Kidney capillary endothelial cell (primary cell): ENCODE data around the gene ZBTB42.

ENCODE experiments used
- DNase-seq: peaks from one replicate; pipeline ENCODE4 v3.0.0-alpha.2; 2018; ENCODE audit warnings: low spot score

The ZBTB42 gene

DNA sequence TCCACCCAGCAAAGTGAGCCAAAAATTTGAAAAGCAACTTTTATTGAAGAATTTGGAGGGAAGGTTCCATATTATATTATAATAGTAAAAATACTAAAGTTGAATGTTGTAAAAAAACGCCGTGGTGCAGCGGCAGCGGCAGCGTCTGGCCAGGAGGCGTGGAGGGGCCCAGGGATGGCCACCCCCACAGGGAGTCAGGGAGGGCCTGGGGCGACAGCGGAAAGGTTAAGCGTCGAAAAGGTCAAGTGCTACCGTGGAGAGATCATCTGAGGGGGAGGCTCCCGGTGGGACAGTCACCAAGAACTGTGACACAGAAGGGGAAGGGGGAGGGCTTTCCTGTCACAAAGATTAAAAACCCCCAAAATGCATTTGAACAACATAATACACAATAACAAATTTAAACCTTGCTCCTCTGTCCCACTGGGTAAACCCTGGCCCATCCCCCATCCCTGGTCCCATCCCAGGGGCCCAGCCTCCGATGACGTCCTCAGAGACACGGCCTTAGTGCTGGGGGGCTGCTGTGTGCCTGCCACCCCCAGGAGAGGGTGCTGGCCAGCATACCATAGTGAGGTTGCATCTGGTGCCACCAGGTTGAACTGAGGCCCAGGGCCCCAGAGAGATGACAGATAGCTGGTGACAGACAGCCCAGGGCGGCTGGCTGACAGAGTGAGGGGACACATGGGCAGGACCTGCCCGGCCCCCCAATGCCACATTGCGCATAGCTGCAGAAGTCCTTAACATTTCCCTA lies 31.4 kb upstream of the ZBTB42 start:
- no peak for DNase-seq

DNA sequence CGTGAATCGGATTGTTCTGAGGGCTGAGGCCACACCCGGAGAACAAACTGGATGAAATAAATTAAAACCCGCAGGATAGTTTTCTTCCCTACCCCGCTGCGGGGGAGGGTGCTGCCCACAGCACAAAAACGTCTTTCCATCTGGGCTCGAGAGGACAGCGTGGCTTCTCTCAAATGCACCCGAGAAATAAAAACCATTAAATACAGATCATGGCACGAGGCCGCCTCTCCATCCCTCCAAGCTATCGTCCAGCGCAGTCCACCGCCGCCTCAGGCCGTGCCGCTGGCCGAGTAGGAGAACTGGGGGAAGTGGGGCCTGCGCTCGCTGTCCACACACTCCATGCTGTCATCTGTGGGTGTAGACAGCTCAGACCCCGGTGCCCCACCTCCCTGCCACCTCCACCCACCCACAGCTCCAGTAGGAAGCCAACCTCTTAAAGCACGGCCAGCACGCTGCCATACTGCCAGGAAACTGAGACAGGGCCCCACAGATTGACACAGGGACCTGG lies 30.8 kb upstream of the ZBTB42 start:
- DNase-seq, result no peak

DNA sequence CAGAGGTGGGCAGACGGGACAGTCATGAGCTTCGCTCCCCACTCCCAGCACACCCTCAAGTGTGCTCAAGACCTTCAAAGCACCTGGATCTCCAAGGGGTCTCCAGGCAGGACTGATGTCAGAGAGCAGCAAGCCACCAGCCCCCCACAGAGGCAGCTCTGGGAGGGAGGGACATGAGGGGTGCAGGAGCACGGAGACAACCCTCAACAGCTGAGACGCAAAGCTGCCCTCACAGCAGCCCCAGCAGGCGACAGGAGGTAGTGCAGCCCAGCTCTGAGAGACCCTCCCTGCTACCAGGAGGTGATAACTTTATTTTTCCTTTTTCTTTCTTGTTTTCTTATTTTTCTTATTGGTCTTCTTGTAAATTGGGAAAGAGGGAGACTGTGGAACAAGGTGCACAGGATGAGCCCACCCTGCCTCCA lies 30.0 kb upstream of the ZBTB42 start:
- no peak for DNase-seq

DNA sequence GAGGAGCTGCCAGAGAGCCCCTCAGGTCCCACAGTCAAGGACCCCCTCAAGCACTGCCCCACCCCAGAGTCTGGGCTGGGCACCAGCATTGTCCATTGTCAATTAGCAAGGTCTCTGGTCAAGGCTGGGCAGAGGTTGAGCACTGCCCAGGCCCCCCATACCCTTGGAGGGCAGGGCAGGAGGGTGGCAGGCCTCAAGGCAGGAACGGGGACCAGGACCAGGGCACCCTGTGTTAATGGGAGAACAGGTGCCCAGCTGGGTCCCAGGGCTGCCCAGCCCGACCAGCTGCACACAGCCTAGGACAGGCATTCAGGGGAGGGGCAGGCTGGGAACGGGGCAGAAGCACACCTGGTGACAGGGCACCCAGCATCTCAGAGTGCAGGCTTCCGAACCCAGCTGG lies 29.5 kb upstream of the ZBTB42 start:
- no peak for DNase-seq

DNA sequence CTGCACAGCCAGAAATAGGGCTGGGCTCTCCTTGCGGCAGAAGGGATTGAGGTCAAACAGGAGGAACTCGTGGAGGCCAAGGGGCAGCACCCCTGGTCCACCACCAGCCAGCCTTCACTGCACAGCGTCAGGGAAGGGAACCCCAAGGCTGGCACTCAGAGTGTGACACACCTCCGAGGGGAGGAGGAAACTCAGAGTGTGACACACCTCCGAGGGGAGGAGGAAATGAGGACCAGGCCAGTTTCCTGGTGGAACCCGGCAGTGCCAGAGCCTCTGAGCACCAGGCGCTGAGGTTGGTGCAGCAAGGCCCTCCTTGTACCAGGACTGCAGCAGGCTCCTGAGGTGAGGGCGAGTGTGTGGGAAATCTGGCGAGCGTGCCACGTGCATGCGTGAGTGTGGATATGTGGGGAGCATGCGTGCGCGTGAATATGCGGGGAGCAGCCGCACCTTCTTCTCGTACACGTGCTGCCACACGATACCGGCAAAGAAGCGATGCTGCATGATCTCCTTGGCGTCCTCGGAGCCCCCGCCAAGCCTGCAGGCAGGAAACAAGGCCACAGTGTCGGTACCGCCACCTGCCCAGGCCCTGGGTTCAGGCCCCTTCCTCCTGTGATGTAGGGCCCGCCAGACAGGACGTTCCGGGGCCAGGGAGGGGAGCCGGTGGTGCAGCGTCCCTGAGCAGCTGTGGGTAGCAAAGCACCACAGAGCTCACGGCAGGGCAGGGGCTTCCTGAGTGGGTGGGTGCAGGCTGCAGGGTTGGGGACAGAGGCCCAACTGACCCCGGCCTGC lies 28.8 kb upstream of the ZBTB42 start:
- no peak for DNase-seq

DNA sequence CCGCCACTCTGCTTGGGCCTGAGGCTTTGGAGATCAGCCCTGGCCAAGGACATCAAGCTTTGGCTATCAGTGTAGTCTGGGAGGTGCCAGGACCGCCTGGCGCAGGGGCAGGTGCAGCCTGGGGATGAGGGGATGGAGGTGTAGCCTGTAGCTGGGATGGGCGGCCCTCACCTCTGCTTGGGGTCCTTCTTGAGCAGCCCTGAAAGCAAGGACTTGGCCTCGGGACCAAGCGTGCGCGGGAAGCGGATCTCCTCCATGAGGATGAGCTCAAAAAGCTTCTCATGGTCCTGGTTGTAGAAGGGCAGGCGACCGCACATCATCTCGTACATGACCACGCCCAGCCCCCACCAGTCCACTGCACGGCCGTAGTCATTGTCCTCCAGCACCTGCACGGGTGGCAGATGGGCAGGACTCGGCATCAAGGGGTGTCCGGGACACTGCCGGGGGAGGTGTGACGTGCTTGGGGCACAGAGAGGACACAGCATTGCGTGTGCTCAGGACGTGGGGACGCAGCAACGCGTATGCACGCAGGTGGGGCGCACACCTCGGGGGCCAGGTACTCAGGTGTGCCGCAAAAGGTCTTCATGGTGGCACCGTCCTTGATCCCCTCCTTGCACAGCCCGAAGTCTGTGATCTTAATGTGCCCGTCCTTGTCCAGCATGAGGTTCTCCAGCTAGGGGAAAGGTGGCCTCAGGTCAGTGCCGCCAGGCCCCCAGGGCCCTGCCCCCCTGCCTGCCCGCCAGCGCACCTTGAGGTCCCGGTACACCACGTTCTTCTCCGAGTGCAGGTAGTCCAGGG lies 28.0 kb upstream of the ZBTB42 start:
- DNase-seq, result no peak

DNA sequence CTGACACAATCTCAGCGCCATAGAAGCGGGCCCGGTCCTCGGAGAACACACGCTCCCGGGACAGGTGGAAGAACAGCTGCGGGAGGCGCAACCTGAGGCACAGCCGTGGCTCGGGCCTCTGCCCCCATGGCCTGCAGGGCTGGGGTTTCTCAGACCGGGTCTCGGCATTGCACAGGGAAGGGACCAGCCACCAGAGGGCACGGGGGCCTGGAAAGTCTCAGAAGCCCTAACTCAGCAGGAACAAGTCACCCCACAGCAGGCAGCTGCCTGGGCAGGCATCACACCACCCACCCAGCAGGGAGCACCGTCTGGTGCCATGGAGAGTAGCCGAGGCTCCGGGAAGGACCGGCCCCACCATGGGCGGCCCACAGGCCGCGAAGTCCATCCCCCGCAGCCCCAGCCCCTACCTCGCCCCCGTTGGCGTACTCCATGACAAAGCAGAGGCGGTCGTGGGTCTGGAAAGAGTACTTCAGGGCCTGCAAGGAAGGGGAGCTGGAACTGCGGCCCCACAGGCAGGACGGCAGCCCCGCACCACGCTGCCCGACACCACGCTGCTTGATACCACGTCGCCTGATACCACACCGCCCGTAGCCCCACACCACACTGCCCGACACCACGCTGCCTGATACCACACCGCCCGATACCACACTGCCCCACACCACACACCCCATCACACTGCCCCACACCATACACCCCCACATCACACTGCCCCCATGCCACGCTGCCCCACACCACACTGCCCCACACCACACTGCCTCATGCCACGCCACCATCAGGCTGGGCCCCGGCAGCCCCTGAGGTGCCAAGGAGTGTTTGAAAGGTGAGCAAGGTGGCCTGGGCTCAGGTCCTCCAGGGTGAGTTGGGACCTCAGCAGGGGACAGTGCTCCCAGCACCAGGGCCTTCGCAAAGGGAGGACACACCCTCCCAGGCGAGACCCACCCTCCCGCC lies 27.1 kb upstream of the ZBTB42 start:
- no peak for DNase-seq

DNA sequence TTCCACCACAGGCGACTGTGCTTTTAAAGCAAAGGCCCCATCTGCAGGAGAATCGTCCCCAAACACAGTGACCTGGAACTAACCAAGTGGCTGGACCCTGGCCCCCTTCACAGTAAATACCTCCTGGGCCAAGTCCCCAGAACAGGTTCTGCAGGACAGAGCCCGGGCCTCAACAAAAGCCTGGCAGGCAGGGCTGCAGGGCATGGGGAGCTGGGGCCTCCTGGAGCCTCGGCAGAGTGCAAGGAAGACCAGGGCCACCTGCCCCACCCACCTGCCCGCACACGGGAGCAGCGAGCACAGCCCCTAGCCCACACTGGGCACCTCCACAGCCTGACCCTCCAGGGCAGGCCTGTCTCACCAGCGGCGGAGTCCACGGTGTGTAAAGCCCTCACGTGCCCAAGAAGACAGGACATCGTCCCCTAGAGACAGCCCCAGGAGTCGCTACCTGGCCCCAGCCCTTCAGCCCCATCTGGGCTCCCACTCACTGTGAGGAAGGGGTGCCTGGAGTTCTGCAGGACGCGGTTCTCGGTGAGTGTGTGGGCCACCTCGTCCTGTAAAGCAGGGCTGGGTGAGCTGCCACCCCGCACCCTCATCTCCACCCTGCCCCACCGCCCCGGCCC lies 26.3 kb upstream of the ZBTB42 start:
- no peak for DNase-seq

DNA sequence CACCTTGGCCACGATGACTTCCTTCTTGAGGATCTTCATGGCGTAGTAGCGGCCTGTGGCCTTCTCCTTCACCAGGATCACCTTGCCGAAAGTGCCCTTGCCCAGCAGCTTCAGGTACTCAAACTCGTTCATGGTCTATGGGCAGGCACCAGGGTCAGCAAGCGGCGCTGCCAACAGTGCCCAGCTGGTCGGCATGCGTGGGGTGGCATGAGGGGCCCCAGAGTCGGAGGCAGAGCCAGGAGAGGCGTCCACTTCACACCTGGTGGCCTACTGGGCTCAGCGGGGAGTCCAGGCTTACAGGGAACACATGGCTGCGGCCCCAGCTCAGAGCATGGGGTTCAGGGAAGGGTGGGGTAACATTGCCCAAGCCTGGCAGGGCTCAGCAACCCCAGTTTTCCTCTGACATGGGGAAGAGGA lies 25.8 kb upstream of the ZBTB42 start:
- no peak for DNase-seq

DNA sequence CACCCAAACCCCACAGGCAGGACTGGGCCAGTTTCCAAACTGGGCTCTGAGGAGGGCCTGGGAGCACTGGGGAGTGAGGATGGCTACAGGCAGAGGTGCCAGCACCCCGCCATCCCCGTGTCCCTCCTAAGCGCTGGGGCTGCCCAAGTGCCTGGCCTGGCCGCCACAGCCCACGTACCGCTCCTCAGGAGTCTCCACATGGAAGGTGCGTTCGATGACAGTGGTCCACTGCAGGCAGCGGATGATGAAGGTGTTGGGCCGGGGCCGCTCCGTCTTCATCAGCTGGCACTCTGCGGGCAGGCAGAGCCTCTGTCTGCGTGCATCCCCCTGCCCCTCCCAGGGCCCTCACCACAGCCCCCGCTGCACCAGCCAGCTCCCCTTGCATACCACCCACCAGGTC lies 24.4 kb upstream of the ZBTB42 start:
- no peak for DNase-seq

DNA sequence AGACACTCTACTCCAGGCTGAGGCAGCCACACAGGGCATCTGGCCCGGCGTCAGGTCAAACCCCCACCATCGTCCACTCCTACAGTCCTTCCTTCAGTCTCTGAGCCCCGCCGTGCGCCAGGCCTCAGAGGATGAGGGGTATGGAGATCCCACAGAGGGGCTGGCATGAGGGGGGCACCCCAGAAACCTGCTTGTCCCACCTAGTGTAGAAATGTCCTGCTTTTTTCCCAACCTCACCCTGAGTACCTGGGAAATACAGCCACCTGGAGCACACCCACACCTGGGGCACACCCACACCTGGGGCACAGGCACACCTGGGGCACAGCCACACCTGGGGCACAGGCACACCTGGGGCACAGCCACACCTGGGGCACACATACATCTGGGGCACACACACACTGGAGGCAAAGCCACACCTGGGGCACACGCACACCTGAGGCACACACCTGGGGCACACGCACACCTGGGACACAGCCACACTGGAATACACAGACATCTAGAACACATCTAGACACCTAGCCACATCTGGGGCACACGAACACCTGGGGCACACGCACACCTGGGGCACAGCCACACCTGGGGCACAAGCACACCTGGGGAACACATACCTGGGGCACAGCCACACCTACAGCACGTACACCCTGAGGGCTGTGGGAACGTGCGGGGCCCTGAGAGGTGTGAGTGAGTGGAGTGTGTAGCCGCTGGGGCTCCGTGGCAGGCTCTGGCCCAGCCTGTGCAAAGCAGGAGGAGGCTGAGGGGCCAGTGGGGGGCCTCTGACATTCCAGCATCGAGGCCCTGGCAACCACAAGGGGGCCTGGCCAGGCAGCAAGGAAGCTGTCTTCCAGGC lies 23.7 kb upstream of the ZBTB42 start:
- no peak for DNase-seq

DNA sequence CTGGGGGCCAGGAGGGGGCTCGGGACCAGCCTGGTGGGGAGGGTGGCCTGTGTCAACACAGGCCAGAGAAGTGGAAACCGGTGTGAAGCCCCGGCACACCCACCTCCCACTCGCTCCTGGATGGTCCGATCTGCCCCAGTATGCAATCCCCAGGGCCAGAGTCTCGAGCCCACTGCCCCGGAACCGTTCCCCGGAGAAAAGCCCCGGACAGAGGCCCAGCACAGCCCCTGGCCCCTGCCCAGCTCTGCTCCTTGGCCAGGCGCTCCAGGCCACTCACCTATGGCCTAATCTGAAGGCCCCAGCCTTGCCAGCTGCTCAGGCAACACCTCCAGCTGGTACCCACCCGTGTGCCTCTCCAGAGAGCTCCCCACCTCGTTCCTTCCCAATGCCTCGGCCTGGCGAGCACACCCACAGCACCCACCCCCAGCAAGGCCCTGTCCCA lies 23.1 kb upstream of the ZBTB42 start:
- no peak for DNase-seq

DNA sequence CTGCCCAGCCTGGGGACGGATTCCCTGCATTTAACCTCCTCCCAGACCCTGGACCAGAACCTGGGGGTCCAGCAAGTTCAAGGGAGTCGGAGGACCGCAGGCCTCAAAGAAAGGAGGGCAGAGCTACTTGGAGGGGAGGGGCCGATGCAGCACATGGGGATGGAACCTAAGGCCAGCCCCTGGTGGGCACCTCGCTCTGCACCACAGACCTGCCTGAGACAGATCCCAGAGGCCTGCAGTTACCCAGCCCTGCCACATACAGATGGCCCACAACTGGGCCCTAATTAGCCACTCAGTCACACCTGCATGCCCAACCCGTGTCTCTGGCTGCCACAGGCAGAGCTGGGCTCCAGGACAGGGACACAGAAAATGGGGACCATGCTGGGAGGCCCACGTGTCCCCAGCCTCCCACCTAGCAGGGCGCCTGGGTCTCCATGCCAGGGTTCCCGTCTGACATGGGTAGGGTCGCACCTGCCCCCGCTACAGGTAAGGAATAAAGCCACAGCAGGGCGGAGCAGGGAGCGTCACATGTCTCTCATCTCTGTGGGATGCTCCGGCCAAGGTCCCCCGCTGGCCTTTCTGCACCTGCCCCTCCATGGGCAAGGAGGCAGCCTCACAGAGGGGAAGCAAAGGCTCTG lies 22.1 kb upstream of the ZBTB42 start:
- DNase-seq, result no peak

DNA sequence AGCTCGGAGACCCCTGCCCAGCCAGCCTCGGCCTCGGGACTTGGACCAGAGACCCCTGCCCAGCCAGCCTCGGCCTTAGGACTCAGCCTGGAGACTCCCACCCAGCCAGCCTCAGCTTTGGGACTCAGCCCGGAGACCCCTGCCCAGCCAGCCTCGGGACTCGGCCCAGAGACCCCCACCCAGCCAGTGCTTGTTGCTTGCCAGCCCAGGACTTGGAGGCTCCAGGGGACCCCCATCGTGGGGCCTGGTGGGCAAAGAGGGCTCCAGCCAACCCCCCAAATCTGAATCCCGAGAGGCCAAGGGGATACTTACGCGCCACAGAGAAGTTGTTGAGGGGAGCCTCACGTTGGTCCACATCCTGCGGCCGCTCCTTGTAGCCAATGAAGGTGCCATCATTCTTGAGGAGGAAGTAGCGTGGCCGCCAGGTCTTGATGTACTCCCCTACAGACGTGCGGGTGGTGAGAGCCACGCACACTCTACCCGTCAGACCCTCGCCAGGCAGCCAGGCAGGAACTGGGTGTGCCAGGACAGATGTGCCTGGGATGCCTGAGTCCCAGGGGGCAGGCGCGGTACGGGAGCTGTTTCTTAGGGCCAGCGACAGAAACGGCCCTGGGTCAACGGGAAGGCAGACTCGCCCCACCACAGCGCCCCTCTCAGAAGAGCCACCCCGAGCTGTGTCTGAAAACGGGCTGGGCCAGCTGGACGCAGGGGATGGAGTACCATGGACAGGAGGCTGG lies 21.0 kb upstream of the ZBTB42 start:
- no peak for DNase-seq

DNA sequence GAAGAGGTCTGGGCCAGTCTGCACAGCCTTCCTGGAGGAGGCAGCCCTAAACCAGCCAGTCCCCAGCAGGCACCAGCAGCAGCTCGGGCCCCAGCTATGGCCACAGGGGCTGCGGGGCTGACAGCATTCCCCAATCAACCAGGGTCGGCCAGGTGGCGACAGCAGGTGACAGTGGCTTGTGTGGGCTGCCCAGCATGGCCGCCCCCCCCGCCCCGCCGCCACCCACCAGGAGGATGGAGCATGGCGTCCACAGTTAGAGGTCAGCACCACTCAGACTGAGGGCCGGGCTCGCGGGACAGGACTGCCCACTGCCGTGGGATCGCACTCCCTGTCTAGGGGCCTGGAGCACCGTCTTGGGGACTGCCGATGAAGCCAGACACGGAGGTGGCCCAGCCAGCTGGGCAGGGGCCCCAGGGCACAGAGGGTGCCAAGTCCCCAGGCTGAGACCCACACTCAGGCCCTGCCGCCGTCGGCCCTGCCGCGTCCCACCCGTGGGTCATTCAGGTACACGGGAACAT lies 20.3 kb upstream of the ZBTB42 start:
- DNase-seq, result no peak

DNA sequence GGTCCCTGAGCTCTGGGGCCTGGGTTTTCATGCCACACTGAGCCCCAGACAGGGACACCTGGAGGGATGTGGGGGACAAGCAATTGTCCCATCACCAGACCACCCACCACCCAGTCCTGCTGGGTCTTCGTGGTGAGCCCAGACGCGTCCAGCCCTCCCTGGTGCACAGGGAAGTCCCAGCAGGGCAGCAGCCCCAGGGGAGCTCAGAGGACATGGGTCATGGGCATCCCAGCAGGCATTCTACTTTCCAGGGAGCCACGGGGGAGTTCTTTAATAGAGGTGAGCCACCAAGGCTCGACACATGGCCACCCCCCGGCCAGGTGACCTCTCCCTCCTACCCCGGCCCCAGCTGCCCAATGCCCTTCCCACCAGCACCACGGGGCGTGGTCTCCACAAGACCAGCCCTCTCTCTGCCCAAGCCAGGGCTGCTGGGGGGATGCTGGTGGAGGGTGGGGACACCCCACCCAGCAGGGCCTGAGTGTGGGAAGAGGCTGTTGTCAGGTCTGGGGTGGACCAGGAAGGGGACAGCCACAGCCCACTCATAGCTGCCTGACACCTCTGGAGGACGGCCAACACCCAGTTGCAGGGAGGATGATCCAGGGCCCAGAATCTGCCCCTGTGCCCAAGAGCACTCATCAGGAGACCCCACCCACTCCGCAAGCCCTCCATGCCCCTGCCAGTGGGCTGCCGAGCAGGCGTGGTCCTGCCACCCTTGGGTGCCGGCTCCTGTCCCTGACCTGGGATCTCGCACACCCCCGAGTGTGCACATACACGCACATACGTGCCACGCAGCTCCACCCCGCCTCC lies 19.4 kb upstream of the ZBTB42 start:
- DNase-seq, result no peak

DNA sequence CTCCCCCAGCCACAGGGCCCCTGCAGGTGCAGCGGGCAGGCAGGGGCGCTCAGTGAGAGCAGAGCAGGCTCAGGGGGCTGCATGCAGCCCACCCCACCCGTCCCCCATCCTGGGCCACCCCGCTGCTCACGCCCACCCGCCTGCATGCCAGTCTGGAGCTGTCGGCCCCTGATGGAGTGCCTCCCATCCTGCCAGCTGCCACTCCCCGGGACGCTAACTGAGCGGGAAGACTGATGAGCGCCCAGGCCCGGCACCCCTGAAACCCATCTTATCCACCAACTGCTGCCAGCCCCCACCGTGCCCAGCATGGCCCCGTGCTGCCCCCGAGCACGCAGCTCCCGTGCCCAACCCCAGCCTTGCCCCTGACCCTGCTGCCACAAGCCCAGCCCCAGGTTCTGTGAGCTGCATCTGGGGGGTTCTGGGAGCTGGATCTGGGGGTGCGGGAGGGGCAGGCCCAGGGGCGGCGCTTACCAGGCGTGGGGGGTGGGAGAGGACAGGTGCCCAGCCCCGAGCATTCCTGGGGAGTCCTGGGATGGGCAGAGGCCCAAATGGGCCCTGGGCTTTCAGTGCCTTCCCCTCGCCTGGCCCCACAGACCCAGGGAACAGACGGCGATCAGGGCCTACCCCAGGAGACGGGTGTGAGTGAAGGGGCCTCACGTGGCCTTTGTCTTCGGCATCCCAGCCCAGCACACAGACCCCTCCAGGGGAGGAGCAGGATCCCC lies 18.7 kb upstream of the ZBTB42 start:
- DNase-seq, result no peak
